ENCODE results near the gene CLEC18A.
"Not testable (repeated sequence)": the region's sequence is repeated elsewhere in the genome, so short reads cannot be mapped to it uniquely, and the experiment has no call there.

The CLEC18A gene

DNA sequence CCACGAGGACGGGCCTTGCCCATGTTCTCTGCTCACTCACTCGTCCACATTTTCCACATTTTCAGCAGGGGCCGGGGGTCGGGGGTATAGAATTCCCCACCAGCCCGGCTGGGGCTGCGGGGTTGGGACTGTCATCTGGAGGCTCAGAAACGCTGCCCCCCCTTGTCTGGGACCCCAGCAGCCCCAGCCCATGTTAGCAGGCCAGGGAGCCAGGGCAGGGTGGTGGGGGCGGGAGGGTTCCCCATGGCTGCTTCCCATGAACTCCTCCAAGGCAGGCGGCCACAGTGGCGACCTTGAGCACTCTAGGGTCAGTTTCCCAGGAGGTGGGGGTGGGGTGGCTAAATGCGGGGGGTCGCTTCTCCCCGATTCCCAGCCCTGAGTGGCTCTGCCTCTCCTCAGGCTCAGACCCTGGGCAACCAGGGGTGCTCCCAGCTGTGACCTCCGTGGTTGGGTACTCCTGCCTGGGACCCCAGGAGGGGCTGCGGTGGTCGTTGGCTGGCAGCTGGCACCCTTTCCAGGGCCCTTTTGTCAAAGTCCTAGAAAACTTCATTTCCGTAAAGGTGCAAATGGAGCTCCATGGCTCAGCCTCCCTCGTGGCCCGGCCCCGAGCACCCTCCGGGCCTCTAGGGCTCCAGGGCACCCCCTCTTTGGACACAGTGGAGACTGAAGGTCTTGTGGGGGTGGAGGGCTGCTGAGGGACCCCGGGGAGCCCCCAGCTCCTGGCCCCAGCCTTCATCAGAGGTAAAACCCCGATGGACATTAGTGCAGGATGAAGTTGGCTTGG is 1.6 kb downstream of the CLEC18A start:
- DNase-seq = not testable (repeated sequence)

DNA sequence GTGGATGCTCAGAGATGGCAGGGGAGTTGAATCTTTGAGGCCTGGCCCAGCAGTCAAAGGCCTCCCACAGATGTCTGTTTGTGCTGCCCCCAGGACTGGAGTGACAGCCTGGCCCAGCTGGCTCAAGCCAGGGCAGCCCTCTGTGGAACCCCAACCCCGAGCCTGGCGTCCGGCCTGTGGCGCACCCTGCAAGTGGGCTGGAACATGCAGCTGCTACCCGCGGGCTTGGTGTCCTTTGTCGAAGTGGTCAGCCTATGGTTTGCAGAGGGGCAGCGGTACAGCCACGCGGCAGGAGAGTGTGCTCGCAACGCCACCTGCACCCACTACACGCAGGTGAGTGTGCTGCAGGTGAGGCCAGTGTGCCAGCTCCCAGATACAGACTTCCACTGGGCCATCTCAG is 3.1 kb downstream of the CLEC18A start:
- DNase-seq = not testable (repeated sequence)

DNA sequence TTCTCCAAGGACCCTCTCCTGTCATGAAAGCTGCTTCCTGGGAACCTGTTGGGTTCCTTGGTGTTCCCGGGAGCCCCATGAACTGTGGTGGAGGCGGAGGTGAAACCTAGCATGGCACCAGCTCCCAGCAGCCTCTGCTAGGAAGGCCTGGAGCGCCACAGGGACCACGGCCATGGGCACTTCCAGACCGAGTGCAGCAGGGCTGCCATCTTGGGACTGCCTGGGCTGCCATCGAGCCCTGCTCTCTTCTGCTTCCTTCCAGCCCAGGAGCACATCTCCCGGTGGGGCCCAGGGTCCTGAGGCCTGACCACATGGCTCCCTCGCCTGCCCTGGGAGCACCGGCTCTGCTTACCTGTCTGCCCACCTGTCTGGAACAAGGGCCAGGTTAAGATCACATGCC is 12.2 kb downstream of the CLEC18A start:
- DNase-seq = not testable (repeated sequence)

DNA sequence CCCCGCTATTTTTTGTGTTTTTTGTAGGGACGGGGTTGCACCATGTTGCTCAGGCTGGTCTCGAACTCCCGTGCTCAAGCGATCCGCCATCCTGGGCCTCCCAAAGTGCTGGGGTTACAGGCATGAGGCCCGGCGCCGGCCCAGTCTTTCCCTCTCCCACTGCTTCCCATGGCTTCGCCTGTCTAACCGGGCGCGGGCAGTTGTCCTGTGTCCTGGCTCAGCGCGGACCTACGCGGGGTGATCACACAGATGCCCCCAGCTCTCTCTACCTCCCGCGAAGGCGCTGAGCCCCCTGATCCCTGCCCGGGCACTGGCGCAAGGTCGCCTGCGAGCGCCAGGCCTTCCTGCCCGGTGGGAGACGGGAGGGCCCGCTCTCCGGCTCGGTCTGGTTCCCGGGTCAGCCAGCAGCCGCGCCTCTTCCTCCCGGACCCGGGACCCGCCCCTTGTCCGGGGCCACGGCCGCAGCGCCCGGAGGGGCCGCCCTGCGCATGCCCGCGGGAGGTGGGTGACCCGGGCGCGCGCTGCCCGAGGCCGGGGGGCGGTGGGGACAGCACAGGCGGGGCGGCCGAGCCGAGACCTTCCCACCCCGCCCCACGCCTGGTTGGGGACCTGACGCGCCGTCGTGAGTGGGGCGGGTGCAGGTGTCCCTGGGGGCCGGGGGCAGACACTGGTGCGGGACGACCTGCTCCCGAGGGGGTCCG is 14.0 kb downstream of the CLEC18A start:
- not testable (repeated sequence) for DNase-seq

DNA sequence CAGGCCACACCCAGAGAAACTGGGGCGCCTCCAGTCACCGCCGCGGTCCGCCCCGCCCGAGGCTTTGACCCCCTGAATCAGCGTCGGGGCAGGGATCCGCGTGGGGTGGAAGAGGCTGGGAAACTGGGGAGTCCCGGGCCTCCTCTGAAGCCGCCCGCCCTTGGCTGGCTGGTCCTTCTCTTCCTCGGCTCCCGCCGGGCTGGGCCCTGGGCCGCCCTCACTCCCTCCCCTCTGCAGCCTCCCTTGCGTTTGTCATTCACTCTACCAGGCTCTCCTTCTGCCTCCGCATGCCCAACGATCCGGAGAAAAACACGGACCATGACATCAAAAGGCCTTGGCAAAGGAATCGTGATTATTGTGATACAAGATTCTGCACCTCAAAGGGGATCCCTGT is 14.5 kb downstream of the CLEC18A start:
- not testable (repeated sequence) for DNase-seq

DNA sequence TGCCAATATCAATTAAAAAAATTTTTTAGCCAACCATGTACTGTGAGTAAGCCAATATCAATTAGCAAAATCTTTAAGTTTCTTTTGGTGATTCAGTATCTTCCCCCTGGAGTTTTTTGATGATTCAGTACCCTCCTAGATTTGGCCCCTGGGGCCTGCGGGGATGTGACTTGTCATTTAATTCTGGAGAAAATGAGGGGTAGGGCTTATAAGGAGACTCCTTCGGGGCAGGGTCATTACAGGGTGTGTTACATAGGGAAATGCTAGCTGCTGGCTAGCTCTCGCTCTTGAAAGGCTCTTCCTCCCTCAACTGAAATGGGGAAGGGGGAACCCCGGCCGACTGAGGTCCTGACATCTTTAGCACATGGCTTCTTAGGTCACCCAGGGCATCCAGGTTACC is 16.6 kb downstream of the CLEC18A start:
- DNase-seq = not testable (repeated sequence)

DNA sequence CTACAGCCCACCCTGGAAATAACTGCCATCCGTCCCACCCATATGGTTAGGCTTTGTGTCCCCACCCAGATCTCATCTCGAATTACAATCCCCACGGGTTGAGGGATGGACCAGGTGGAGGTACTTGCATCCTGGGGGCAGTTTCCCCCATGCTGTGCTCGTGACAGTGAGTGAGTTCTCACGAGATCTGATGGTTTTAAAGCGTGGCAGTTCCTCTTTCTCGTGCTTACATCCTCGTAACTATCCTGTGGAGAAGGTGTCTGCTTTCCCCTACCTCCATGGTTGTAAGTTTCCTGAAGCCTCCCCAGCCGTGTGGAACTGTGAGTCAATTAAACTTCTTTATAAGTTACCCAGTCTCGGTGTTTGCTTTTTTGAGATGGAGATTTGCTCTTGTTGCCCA is 17.0 kb downstream of the CLEC18A start:
- DNase-seq = not testable (repeated sequence)

DNA sequence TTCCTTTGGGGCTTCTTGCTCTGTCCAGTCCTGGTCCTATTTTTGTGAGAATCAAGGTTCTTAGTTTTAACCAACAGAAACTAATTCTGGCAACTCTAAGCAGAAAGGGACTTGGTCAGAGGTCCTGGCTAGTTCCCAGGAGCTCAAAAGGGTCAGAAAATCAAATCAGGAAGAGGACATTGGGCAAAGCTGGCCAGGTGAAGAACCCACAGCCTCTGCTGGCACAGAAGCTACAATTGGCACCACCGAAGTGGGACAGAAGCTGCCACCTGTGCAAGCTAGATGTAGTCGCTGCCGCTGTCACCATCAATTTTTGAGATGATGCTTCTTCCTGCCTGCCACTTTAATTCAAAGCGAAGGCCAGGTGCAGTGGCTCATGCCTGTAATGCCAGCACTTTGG is 18.5 kb downstream of the CLEC18A start:
- DNase-seq = not testable (repeated sequence)

DNA sequence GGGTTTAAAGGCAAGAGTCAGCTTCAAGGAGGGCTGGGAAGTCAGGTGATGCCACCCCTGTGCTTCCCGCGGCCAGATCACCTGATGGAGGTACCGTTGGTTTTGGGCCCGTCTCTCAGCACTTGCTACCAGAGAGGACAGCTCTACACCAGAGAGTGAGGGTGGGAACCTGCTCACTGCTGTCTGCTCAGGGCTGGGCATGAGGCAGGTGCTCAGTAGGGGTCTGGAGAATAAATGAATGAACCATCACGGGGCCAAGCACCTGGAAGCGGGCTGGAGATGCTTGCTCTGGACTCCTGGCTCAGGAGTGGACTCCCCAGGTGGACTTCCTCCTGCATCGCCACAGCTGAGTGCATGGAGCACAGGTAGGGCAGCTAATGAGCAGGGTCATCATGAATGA is 21.0 kb downstream of the CLEC18A start:
- DNase-seq = not testable (repeated sequence)

DNA sequence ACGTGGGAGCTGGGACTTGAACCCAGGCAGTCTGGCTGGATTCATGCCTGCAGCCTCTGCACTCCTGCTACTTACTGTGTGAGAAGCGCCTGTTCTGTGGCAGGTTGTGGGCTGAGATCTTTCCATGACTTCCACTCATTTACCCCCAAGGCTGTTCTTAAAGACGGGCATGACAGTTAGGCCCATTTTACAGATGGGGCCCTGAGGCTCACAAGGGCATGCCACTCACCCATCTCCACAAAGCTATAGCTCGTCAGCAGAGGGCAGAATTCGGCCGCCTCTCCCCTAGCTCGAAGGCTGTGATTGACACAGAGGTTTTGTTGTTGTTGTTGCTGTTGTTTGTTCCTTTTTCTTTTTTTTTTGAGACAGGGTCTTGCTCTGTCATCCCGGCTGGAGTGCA is 21.8 kb downstream of the CLEC18A start:
- DNase-seq = not testable (repeated sequence)

DNA sequence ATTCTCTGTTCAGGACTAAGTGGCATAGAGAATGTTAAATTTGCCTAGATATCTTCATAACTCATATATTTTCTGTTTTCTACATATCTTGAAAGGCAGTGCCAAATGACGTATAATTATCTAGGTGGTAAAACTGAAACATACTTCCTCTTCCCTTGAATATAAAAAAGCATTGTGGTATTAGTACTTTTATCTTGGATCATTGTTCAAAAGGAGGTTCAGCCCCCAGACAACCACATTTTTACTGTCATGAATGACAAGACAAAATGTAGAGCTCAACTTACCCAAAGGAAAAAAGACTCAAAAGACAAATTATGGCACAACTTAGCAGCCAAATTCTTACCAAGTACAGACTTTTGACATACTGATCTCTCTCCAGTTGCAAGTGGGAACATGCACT is 34.1 kb downstream of the CLEC18A start:
- DNase-seq = not testable (repeated sequence)

DNA sequence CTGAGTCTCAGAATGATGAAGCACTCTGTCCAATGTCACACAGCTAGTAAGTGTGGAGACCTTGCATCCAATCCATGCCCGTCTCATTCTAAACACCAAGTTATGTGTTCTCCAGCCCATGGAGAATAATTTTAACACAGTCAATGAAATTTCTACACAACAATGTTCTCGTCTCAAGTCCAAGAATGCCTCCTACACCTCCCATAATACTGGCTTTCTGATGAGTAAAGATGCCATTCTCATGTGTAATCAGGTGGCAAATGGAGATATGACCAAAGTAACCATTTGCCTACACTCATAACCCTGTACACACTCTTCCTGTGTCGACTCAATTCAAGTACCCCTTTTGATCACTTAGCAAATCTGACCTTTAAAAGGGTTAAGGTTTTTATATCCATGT is 46.8 kb downstream of the CLEC18A start:
- not testable (repeated sequence) for DNase-seq

DNA sequence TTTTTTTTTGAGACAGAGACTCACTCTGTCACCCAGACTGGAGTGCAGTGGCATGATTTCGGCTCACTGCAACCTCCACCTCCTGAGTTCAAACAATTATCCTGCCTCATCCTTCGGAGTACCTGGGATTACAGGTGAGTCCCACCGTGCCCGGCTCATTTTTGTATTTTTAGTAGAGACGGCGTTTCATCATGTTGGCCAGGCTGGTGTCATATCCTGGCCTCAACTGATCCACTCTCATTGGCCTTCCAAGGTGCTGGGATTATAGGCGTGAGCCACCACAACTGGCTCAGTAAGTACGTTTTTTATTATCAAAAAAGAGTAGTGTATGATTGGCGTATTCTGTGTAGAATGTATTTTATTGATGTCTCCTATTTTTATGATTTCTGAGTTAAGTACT is 48.7 kb downstream of the CLEC18A start:
- DNase-seq = not testable (repeated sequence)

DNA sequence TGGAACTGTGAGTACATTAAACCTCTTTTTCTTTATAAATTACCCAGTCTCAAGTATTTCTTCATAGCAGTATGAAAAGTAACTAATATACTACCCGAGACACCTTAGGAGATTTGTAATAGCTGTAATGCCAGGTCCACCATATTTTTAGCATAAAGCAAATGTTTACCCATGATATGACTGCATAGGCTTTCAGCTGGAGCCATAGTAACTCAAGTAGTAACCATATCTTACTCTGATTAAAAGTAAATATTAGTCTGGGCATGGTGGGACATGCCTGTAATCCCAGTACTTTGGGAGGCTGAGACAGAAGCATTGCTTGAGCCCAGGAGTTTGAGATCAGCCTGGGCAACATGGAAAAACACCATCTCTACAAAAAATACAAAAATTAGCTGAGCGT is 52.4 kb downstream of the CLEC18A start:
- DNase-seq = not testable (repeated sequence)

DNA sequence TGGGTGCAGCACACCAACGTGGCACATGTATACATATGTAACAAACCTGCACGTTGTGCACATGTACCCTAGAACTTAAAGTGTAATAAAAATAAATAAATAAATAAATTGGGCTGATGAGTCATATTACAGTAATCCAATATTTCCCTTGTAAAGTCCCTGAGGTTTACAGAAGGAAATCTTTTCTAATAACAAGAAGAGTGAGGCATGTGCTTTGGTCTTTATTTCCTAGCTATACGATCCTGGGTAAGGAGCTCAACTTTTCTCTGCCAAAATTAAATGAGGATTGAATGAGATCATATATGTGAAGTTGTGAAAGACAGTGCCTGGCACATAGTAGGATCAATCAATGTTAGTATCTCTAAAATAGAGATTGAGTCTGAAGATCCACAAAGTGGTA is 57.5 kb downstream of the CLEC18A start:
- DNase-seq = not testable (repeated sequence)

DNA sequence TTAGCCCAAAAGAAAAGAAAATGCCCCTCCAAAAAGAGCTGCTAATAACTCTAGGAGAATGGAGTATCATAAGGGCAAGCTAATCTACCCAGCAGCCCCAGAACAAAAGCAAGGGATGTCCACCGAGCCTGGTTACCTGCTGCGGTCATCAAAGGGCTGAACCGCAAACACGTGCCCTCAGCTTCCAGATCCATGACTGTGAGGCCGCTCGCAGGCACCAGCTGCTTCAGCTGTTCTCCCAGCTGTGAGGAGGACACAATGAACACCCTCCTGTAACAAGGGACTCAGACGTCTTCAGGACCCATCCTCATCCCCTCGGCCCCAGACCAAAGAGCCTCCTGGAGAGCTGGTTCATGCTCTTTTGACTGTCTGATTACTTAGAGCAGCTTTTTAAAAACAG is 59.5 kb downstream of the CLEC18A start:
- not testable (repeated sequence) for DNase-seq

DNA sequence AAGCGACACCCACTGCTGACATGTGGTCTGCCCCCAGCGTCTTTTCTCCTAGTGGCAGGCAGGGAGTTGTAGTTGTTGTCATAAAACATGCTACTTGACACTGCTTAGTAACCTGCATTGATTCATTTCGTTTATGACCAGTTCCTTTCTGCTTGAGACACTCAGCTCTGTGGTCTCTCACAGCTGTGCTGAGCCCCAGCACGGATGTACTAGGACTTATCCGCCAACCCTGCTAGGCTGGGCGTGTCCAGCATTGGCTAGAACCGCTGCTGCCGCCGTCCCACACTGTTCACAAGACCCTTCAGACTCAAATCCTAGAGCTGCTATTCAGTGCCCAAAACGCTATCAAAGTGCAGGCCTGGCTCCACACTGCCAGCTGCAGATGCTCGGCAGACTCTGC is 60.0 kb downstream of the CLEC18A start:
- DNase-seq = not testable (repeated sequence)

DNA sequence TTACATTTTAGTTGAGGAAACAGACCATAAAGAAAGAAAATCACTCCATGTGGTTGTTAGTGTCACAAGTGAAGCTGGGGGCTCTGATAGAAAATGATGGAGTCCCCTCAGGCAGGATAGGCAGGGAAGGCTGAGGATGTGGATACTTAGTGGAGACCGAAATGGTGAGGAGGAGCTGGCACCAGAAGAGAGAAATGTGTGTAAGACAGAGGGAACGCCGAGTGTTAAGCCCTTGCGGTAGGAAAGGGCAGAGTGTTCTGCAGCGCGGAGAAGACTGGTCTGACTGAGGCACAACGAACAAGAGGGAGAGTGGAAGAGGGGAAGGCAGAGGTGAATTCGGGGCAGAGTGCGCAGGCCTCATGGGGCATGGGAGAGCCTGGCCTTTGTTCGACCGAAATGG is 61.2 kb downstream of the CLEC18A start:
- not testable (repeated sequence) for DNase-seq

DNA sequence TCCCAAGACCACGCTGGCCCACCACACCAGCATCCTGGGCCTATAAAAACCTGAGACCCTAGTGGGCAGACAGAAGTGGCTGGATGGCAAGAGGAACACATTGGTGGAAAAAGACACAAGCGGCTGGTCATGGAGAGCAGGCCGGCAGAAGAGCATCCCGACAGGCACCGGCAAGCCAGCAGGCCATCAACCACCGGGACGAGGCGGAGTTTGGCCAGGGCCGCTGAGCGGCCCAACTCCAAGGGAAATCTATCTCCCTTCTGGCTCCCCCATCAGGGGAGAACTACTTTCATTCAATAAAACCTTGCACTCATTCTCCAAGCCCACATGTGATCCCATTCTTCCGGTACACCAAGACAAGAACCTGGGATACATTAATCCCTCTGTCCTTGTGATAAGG is 61.8 kb downstream of the CLEC18A start:
- not testable (repeated sequence) for DNase-seq
